ENCODE measurements around the gene CEP164. TPM values are rescaled to one million over a fixed set of nuclear protein-coding genes. Genes with fewer than 3 reads are reported as not detected.

Gene CEP164
- total RNA-seq, 1 experiment from 2014 or later, result 33.9 TPM

DNA sequence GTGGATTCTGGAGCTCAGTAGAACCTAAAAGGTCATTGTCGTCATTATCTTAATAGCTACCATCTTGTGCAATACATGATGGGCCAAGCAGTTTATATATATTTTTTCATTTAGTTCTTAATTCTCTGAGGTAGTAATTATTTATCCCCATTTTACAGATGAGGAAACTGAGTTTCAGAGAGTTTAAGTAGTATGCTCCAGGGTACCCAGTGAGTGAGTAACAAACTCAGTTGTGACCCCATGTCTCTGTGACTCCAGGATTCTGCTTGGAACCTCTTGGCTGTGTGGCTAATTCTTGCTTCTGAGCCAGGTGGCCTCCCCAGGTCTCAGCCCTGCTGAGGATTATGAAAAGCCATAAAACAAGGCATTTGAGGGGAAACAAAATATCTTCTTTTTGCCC lies 82.6 kb downstream of the CEP164 start:
- TF ChIP-seq, protein P1, sequence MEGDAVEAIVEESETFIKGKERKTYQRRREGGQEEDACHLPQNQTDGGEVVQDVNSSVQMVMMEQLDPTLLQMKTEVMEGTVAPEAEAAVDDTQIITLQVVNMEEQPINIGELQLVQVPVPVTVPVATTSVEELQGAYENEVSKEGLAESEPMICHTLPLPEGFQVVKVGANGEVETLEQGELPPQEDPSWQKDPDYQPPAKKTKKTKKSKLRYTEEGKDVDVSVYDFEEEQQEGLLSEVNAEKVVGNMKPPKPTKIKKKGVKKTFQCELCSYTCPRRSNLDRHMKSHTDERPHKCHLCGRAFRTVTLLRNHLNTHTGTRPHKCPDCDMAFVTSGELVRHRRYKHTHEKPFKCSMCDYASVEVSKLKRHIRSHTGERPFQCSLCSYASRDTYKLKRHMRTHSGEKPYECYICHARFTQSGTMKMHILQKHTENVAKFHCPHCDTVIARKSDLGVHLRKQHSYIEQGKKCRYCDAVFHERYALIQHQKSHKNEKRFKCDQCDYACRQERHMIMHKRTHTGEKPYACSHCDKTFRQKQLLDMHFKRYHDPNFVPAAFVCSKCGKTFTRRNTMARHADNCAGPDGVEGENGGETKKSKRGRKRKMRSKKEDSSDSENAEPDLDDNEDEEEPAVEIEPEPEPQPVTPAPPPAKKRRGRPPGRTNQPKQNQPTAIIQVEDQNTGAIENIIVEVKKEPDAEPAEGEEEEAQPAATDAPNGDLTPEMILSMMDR (conservative IDR thresholded peaks at IDR 0.05), result no peak
- TF ChIP-seq EZH2 (IDR thresholded peaks at IDR 0.05; ENCODE audit: low read depth), result no peak
- Histone ChIP-seq H3K27ac (no peak overlapping the region), H3K9me3 (ENCODE audit: insufficient read depth, low read depth) (peaks cover 13% of the 10 kb centered on the region), H3K9me2 (ENCODE audit: insufficient read depth) (no peaks in the 10 kb centered on the region), H3K4me3 (no peak overlapping the region), H3K27me3 (ENCODE audit: insufficient read depth, low read depth) (no peaks in the 10 kb centered on the region), H3K79me2 (ENCODE audit: low read depth) (no peaks in the 10 kb centered on the region), H3K4me1 (replicated peaks; ENCODE audit: insufficient read depth) (no peaks in the 10 kb centered on the region), H3K4me2 (no peak overlapping the region), H3K36me3 (ENCODE audit: low read depth) (peaks cover 7% of the 10 kb centered on the region), H4K20me1 (ENCODE audit: insufficient read depth) (no peaks in the 10 kb centered on the region), H2AFZ (no peak overlapping the region), H3F3A (ENCODE audit: insufficient read depth, low read depth) (no peaks in the 10 kb centered on the region)
- ChIA-PET POLR2A (ENCODE audit: unreplicated experiment) (no interaction called here), CTCF (no interaction called here)
- BruUV-seq (replicated peaks), result no TSS peak
- DNase-seq, result no peak
- intact Hi-C loops (cut with micrococcal nuclease; ENCODE audit: unreplicated experiment), result no loop called here

DNA sequence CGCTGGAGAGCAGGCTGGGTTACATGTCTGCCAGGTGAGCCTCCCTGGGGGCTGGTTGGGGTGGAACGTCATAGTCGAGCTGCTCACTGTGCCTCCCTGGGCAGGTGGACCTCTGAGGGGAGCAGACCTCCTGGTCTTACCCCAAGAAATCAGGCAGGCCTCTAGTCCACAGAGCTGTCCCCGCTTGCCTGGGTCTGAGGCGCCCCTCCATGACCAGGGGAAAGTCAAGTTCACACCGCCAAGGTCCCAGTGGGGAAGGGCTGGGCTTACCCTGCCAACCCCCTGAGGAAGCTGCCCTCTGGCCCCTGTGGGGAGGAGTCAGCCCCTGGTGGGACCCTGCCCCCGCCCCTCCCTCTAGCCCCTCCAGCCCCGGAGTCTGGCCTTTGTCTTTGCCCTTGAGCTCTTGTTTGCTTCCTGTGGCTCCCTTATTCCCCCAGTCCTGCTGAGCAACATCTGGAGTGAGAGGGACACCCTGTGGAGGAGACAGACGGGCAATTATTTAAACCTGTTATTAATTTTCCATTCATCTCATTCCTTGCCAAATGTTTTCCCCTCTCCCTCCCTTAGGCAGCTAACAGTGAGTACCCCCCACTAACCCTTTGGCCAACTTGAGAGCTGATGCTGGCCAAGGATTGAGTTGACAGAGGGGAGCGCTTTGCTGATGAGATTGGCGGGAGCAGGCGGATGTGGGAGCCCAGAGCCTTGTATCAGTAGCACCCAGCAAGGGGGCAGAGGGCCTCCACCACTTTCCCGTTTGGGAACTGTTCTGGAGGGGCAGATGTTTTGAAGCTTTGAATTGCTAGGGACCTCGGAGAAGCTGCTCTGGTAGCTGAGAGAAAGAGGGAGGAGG lies 83.4 kb downstream of the CEP164 start:
- H3K4me3 ChIP-seq, result no peak overlapping the region
- no peak overlapping the region for H3K4me2 ChIP-seq
- H4K20me1 ChIP-seq (ENCODE audit: insufficient read depth), result no peaks in the 10 kb centered on the region
- no peaks in the 10 kb centered on the region for H3K79me2 ChIP-seq (ENCODE audit: low read depth)
- no peaks in the 10 kb centered on the region for H3K27me3 ChIP-seq (ENCODE audit: insufficient read depth, low read depth)
- intact Hi-C loops (cut with micrococcal nuclease; ENCODE audit: unreplicated experiment), result no loop called here
- CTCF ChIA-PET, result no interaction called here
- no peak for TF ChIP-seq EZH2 (IDR thresholded peaks at IDR 0.05; ENCODE audit: low read depth)
- TF ChIP-seq, protein P1 (conservative IDR thresholded peaks at IDR 0.05), result no peak
- no peaks in the 10 kb centered on the region for H3F3A ChIP-seq (ENCODE audit: insufficient read depth, low read depth)
- H2AFZ ChIP-seq, result no peak overlapping the region
- H3K27ac ChIP-seq, result no peak overlapping the region
- H3K36me3 ChIP-seq (ENCODE audit: low read depth), result peaks cover 6% of the 10 kb centered on the region
- no peak for DNase-seq
- H3K4me1 ChIP-seq (replicated peaks; ENCODE audit: insufficient read depth), result no peaks in the 10 kb centered on the region
- no TSS peak for BruUV-seq (replicated peaks)
- H3K9me3 ChIP-seq (ENCODE audit: insufficient read depth, low read depth), result peaks cover 8% of the 10 kb centered on the region; the same call in 1 of the 2 replicates
- POLR2A ChIA-PET (ENCODE audit: unreplicated experiment), result no interaction called here
- no peaks in the 10 kb centered on the region for H3K9me2 ChIP-seq (ENCODE audit: insufficient read depth)

DNA sequence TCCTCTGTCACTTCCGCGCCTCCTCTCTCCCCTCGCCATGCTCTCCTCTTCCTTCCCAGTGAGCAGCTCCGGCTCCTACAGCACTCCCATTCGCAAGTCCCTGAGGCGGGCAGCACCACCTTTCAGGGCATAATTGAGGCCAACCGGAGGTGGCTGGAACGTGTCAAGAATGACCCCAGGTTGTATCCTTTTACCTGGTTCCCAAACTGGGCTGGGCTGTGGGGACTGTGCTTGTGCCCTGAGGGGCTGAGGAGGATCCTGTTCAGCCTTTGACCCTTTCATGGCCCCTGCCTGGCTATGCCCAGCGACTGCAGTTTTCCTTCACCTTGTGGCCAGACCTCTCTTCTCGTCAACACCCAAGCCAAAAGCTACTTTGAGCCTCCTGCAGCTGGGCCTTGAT lies 84.1 kb downstream of the CEP164 start:
- peaks cover 3% of the 10 kb centered on the region for H3K27me3 ChIP-seq (ENCODE audit: insufficient read depth, low read depth)
- H3F3A ChIP-seq (ENCODE audit: insufficient read depth, low read depth), result no peaks in the 10 kb centered on the region
- H4K20me1 ChIP-seq (ENCODE audit: insufficient read depth), result no peaks in the 10 kb centered on the region
- intact Hi-C loops (cut with micrococcal nuclease; ENCODE audit: unreplicated experiment), result no loop called here
- no peaks in the 10 kb centered on the region for H3K9me2 ChIP-seq (ENCODE audit: insufficient read depth)
- no peak overlapping the region for H3K27ac ChIP-seq
- H3K79me2 ChIP-seq (ENCODE audit: low read depth), result no peaks in the 10 kb centered on the region
- H3K9me3 ChIP-seq (ENCODE audit: insufficient read depth, low read depth), result peaks cover 1% of the 10 kb centered on the region; the same call in 1 of the 2 replicates
- no peaks in the 10 kb centered on the region for H3K4me1 ChIP-seq (replicated peaks; ENCODE audit: insufficient read depth)
- H3K4me3 ChIP-seq, result no peak overlapping the region
- H3K36me3 ChIP-seq (ENCODE audit: low read depth), result no peaks in the 10 kb centered on the region
- no TSS peak for BruUV-seq (replicated peaks)
- ChIA-PET POLR2A (ENCODE audit: unreplicated experiment) (no interaction called here), CTCF (no interaction called here)
- DNase-seq, result no peak
- H3K4me2 ChIP-seq, result no peak overlapping the region
- TF ChIP-seq EZH2 (IDR thresholded peaks at IDR 0.05; ENCODE audit: low read depth), result no peak
- TF ChIP-seq, protein P1 (conservative IDR thresholded peaks at IDR 0.05), result no peak
- no peak overlapping the region for H2AFZ ChIP-seq
